GM12891 (cell line): ENCODE measurements around the gene SERPINB6.

Experiments
- POLR2AphosphoS5 ChIP-seq: IDR thresholded peaks from 2 replicates; pipeline ENCODE4 v1.6.1; 2011; ENCODE audit warnings: low read depth, low read length, control low read depth
- SPI1 ChIP-seq: IDR thresholded peaks from 2 replicates; pipeline ENCODE4 v1.6.1; 2011; ENCODE audit warnings: low read depth, low read length, control low read depth

DNA sequence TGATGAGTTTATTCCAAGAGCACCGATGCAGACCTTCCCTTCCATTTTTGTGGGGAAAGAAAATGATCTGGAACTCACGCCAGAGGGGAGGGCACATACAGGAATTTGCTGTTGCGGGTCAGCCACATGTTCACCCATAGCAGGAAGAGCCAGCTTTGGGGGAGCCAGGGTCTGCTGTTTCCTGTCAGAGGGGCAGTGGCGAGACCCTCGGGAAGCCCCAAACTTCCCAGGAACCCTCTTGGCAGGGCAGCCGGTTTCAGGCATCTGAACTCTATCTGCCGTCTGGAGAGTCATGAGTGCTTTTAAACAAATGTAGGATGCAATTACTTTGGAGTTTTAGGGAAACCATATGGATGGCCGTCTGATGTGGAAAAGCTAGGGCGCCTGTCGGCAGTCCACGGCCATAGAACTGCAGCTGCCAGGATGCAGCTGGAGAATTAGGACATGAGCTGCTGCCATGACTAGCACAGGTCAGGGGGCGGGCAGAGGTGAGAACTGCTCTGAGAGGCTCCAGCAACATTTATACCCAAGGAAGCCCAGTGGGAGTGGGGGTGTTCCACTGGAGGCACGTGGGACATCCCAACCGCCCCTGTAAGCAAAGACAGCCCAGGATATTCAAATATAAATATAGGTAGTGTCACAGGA, 53.4 kb downstream of the SERPINB6 start:
- TF ChIP-seq POLR2AphosphoS5 (no peak), SPI1 (no peak)
